ENCODE data around the gene FHIT.

The FHIT gene

DNA sequence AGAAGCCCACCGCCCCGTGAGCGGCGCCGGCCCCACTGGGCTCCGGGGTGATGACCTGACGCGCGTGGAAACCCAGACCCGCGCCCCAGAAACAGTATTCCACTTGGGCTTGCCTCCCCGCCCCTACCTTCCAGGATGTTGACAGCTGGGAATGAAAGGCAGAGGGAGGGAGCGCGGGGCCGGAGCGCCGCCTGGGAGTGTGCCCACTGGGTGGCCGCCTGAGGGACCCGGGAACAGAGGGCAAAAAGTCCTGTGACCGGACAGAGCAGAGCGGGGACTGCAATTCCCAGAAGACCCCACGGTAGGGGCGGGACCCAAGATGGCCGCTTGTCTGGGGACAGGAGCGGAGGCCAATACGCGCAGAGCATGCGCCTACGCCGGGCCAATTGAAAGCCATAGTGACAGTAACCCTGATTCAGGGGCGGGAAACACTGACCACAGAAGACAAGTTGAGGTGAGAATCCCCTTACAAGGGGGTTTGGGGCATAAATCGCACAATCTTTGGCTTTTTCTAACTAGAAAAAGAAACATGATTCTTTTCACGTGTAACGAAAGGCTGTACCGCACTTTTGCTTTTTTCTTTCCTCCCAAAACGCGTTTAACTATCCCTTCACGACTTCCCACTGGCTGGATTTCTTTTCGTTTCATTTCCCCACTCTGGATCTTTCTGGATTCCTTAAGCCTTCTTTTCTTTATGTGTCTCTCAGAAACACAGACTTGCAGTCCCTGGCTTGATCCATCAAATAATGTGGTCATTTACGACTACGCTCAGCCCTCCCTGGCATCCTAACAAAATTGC is at the start of gene FHIT:
Gene FHIT, minus strand, starts transcription at position 279 of the 799 bp plus-strand sequence.
- peak; percentile 52 for DNase-seq

DNA sequence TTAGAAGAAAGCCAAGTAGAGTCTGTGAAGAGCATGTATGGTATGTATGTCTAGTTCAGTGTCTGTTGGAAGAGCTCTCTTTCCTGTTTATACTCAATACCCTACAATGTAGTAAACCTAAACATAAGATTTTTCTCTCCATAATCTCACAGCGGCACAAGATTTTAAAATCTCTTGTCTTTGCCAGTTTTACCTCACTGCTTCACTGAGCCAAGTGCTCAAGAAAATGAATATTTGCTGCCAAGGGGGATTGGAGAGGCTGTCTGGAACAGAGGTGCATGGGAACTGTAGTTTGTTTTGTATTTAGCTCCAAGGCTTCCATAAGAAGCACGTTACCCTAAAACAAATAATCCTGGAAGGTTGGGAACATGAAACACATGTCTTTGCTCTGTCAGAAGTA is 49.5 kb upstream of the FHIT start:
- no peak for DNase-seq

DNA sequence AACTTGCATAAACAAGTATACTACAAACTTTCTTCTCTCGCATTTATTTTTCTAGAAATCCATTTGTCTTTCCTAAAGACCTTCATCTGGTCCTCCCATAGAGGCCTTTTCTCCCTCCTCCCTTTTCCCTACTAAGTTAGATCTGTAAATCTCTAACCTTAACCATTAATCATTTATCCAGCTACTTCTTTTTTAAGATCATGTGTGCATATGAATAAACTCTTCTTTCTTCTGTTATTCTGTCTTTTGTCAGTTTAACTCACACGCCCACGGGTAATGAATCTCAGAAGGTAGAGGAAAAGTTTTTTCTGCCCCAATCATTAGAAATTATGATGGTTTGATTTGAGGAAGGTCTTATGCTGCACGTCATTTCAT is 48.7 kb upstream of the FHIT start:
- no peak for DNase-seq

DNA sequence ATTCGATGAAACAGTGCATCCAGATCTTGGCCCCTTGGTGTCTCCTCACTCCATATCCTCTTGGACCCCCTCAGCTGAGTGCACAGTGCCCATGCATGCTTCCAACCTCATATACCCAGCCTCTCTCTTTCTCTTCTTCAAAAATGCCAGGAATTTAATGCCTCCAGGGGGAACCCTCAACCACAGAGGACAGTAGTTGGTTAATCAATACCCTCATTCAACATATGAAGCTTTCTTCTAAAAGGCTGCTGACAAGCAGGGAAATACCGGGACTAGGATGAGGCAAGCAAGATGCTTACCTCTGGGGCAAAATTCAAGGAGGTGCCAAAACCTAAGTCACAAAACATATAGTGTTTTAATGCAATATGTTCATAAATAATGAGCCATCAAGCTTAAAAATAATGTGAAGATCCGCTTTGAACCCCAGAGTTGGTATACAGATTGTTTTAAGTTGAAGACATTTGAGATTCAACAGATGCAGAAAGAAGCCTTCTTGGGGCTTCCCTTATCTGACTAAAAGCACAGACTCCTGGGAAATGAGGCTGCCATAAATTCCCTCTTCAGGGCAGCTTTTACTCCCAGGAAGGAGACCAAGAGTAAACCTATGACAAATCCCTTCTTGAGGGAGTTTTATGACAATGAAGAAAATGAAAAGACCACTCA is 48.2 kb upstream of the FHIT start:
- no peak for DNase-seq

DNA sequence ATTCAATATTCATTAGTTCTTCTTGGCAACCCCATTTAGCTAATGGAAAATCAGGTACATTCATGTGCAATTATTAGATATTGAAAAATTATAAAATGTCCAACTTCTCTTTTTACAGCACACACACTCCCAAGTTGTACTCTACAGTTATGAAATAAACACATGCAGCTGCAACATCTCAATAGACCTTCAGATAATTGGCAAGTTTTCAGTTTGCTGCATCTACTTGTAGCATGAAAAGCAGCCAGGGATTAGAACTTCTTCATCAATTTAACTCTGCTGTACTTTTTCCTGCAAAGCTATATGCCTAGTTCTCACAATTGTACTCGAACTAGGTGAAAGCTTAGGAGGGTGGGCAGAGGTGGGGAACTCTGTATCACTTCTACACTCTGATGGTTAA is 46.6 kb upstream of the FHIT start:
- DNase-seq = no peak

DNA sequence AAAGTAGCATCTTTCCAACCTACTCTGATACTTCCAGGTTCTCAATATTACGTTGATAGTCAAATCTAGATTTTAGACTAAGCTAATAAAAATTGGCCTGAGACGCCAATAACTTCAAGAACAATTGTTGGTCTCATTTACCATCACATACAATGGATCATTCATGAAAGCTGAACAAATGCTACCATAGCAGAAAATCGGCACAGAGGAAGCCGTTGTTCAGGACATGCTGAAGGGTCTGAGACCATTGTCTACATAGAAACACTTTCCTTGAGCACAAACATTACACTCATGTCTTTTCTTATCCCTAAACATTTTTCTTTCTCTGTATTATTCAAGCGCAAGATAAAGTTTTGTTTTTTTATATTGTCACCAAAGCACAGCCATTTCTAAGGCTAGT is 37.2 kb upstream of the FHIT start:
- DNase-seq = no peak

DNA sequence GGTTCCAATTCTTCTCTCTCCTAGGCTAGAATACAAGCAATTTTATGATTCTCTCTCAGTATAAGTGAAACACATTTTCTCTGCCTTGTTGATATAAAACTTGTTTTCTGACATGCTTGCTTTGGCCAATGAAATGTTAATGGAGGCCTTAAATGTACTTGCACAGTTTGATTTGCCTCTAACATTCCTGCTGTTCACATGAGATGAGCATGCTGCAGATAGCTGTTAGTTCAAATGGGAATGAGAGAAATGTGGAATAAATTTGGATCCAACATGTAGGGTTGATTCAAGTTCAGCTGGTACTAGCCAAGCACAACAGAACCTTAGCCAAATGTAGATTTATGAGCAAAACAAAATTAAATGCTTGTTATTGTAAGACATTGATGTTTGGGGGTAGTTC is 32.6 kb upstream of the FHIT start:
- no peak for DNase-seq

DNA sequence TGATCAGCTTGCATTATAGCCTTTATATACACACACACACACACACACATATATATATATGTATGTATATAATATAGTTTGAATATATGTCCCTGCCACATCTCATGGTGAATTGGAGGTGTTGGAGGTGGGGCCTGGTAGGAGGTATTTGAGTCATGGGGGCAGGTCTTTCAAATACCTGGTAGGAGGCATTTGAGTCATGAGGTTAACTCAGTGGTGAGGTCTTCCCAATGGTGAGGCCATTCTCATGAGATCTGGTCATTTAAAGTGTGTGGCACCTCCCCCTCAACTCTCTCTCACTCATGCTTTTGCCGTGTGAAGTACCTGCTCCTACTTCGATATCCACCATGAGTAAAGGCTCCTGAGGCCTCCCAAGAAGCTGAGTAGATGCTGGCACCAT is 27.5 kb upstream of the FHIT start:
- DNase-seq = no peak

DNA sequence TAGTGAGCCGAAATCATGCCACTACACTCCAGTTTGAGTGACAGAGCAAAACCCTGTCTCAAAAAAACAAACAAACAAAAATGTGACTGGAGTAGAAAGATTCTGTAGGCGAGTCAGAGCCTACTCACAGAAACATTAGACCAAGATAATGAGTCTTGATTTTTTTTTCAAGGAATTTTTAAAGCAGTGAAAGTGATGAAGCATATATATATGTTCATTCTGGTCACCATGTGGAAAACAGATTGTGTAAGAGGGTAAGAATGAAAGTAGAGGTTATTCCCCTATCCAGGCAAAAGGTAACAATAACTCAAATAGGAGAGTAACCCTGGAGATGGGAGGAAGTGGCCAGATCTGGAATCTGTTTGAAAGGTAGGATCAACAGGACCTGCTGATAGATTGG is 26.2 kb upstream of the FHIT start:
- DNase-seq = no peak

DNA sequence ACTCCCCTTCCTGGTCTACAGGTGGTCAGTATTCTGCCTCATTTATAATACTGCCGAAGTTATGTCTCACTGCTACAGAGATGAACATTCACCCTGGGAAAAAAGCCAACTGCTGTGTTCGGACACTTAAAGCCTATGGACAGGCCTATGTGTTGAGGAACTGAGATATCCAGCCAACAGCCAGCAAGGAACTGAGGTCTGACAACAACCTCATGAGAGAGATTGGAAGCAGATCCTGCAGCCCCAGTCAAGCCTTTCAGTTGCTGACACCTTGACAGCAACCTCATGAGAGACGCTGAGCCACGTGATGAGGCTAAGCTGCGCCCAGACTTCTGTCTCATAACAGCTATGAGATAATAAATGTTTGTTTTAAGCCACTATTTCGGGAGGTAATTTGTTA is 18.2 kb upstream of the FHIT start:
- no peak for DNase-seq

DNA sequence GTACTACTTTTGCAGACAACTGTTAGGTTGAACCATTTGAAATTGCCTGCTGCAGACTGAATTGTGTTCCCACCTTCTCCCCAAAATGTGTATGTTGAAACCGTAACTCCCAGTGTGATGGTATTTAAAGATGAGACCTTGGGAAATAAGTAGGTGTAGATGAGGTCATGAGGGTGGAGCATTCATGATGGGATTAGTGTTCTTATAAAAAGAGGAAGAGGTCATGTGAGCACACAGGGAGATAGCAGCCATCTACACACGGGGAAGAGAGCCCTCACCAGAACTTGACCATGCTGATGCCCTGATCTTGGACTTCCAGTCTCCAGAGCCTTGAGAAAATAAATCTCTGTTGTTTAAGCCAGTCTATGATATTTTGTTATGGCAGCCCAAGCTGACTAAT is 17.4 kb upstream of the FHIT start:
- no peak for DNase-seq

DNA sequence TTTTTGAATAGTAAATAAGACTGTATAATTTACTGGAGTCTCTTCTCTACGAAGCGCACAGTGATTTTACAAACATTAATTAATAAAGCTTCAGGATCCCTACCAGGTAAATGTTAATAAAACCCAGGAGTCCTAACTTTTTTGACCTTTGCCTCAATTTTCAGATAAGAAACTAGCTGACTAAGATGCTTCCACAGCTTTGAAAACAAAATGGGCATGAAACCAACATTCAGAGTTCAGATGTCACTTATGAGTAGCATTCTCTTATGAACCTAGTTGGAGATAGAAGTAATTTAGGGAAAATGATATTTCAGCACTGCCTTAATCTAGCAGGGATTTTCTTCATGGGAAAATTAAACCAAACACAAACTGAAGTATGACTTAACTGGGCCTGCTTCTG is 13.0 kb upstream of the FHIT start:
- DNase-seq = no peak

DNA sequence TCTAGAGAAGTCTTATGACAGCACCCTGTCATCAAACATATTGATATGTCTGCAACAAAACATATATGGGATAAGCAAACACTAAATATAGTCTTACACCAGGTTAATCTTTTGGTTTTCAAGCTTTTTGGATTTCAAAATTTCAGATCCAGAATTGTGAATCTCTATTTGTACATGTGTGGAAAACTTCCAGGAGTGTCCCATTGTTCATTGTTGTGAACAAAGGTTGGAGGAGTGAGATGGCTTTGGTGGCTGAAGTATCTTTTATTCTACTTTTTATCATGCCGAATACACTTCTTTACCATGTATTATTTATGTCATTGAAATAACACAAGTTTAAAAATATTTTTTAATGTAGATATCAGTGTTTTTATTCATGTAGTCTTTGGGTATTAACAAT is 5.9 kb upstream of the FHIT start:
- no peak for DNase-seq

DNA sequence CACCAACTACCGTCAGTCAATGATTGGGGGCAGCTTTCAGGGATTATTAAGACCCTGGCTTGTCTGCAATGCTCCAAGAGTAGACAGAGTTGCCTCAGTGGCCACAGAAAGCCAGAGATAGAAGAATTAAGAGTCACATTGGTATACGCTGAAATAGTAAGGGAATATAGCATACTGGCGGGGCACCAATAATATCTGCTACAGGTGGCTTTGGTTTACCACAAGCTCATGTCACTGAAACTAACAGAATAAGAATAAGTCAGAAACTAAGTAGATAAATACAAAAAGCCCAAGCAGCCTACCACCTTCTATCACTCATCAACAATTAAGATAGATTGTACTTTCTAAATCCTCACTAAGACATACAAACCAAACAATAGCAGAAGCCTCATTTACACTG is 2.5 kb upstream of the FHIT start:
- DNase-seq = no peak

DNA sequence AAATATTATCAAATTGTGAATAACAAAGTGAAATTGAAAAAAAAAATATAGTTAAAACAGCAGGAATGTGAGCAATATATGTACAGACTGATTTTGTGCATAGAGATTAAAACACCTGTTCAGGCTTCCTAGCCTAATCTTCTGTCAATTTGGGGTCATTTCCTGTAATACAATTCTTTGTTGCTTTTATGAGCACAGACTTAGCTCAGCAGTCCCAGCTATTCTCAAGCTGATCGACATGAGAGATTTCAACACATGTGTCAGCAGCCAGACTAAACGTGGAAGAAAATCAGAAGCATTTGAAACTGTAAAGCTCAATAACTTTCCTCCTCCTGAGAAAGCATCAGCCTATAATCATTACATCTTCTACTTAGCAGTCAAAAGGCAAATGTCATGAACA is 1.6 kb upstream of the FHIT start:
- DNase-seq = no peak

DNA sequence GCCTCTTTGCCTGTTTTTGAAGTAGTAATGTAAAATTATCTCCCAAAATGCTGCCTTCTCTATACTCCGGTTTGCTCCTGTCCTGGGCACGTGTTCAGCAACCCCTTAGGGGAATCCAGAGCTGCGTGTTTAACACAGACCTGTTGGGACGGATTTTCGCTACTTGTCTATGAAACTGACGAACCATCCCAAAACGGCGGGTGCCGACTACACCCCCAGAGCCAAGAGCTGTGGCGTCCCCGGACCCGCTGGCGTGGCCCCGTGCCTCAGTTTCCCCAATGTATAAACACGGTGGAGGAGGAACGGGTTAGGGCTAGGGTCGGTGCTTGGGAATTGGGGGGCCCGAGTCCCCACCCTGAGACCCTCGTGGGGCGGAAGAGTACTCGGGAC is 473 bp downstream of the FHIT start:
- no peak for DNase-seq

DNA sequence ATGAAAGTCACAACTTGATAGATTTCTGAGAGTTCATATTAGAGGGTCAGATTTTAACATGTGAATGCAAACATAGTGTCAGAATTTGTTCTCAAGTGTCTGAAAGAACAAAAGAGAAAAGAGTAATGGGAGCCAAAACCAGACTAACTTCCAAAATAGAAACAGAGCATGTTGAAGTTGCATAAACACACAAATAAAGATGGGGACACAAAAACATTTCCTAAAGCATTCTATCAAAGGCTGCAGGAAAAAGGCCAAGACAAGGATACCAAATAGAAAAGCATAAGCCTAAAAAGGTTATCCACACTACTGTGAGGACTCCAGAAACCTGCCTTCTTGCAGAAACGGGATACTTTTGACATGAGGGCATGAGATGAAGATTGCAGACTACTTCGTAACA is 2.8 kb downstream of the FHIT start:
- no peak for DNase-seq

DNA sequence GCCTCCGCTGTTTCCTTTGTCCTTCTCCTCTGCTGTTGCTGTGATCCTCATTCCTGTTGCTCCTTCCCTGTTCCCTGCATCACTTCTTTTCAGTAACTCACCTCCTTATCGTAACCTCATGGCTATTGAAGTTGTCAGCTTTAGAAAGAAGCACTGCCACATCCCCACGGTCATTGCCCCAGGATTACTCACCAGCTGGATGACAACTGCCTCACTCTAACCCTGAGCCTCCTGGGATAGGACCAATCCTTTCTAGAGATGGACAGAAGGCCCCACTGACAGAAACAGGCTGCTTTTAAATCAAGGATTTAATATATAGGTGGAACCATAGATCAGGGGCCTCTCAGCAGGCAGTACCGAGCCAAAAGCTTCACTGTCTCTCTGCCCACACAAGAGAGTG is 4.1 kb downstream of the FHIT start:
- no peak for DNase-seq

DNA sequence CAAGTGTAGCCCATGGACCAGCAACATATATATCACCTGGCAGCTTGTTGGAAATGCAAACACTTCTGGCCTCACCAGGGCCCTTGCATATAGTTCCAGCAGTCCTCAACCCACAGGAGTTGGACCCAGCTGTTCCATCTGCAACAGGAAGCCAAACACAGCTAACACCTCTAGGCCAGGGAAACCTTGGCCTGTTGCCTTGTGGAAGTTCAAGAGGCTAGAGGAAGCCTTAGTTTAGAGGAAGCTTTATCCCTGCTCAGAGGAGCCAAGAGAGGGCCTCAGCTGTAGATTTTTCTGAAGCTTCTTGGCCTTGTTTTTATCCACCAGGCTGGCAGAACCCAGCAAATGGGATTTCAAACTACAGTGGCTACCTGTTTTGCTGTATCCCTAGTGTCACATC is 11.4 kb downstream of the FHIT start:
- no peak for DNase-seq

DNA sequence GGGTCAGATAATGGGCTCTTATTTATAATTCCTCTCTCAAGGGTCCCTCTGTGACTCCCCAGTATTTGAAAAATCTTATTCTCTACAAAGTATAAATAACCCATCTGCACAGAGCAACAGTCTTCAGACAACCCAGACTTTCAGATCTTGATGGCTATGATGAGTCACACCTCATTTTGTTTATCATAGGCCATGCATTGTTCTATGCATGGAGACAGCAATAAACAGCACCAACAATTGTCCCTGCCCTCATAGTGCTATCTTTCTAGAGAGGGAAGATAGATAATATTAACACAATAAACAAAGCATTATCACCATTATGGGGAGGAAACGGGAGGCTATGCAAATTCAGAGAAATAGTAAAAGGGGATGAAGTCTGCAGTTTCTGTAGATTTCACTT is 13.4 kb downstream of the FHIT start:
- no peak for DNase-seq

DNA sequence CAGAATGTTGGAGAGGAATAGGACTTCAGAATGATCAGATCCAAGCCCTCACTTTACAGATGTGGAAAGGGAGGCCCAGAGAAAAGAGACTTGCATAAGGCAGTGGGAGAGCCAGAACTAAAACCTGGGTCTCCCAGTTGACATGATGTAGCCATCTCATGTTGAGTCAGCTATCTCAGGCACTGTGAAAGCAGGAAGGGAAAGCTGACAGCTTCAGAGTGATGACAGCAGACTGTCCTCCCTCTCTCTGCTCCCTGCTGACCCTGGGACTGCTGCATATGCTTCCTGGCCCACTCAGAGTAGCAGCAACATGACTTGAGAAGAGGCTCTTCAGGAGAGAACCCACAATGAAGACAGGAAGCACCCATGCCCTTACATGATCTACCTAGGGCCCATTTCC is 14.7 kb downstream of the FHIT start:
- no peak for DNase-seq

DNA sequence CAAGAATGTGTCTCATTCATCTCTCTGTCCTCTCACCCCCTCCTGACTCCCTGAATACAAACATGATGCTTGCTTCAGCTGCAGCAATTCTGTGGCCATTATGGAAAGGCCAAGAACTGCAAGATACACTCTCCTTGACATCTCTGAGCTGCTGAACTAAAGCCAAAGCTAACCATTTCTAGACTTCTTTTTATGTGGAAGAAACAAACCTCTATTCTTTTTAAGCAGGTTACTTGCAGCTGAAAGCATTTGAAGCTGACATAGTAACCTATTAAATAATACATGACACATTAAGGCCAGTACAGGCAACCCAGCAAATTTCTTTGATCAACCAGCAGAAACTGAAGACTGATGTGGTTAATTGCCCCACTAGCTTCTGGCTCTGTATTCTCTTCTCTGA is 17.5 kb downstream of the FHIT start:
- no peak for DNase-seq

DNA sequence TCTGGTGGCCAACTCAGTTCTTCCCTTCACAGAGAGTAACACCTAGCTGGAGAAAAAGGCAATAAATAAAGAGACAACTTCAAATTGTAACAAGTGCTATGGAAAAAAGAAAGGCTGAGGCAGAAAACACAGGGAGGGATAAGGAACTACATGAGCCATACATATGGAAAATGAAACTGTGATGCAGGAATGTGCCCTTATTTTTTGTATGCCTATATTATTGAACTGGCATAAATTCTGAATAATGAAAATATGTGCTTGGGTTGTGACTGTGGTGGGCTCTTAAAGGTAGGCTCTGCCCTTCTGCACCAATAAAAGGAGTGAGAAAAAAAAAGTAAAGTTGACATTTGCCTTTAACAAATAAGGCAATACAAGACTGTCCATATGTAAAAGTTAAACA is 19.6 kb downstream of the FHIT start:
- DNase-seq = no peak

DNA sequence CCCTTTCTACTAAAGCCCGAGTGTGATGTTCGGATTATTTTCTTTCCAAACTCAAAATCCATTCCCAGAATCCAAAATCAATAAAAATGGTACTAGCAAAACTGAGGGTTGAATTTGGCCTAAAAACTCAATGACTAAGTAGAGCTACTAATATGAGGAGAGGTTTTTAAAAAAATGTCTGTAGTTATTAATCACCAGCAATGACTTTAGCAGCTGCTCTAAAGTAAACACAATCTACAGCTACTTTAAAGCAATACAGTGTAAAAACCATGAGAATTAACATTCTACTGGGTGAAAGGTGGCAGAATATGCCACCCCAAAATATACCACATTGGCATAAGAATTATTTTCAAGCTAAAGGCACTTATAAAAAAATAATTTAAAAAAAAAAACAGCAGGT is 23.5 kb downstream of the FHIT start:
- DNase-seq = no peak

DNA sequence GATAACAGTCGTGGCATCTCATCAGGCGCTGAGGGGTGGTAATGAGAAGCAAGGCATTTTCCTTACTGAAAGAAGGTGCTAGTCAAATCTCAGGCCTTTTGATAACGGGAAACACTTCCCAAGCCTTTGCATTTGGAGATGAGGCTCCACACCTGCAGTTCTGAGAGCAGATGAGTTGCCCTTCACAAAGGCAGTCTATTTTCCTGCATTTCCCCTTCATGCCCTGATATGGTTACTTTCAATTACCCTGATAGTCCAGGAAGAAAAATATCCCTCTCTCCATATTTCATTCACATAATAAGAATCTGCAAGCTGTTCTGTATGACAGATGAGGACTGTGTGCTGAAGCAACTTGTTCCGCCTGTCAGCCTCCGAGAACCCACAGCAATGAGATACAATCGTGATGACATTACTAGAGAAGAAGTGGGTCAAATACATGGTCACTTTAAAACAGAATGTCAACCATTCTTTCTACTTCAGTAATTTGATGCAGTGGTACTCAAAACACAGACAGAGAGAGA is 25.0 kb downstream of the FHIT start:
- no peak for DNase-seq
